OCI-M2 (cell line): ENCODE data around the gene TMEM35A.
"Not testable (repeated sequence)": the region's sequence is repeated elsewhere in the genome, so short reads cannot be mapped to it uniquely, and the experiment has no call there.

ENCODE experiments used
- DNase-seq: peaks from one replicate; lab custom pipeline; 2025; ENCODE audit not compliant: unreplicated experiment; lab: John Stamatoyannopoulos, UW

Gene TMEM35A

GRCh38 chrX:101078716-101079598 lies at the start of gene TMEM35A:
Gene TMEM35A (plus strand): TSS chrX:101078879. CDS start chrX:101079003, 124 bp downstream.
- DNase-seq, result no peak

- DNase-seq, result no peak
Observed at GRCh38 chrX:101029665-101030064, 49.0 kb upstream of the TMEM35A start.

- no peak for DNase-seq
Observed at GRCh38 chrX:101037231-101037630, 41.4 kb upstream of the TMEM35A start.

GRCh38 chrX:101040197-101040596 lies 38.5 kb upstream of the TMEM35A start:
- no peak for DNase-seq

- no peak for DNase-seq
Observed at GRCh38 chrX:101051153-101051548, 27.5 kb upstream of the TMEM35A start.

- peak; percentile 44 for DNase-seq
Observed at GRCh38 chrX:101051549-101052302, 27.0 kb upstream of the TMEM35A start, which contains the start of gene TRMT2B. Gene TRMT2B (minus strand): TSS chrX:101052111. CDS start chrX:101042289, 9,822 bp downstream.

- DNase-seq, result not testable (repeated sequence)
Observed at GRCh38 chrX:101056551-101056950, 22.1 kb upstream of the TMEM35A start.

- no peak for DNase-seq
Observed at GRCh38 chrX:101057093-101057714, 21.5 kb upstream of the TMEM35A start.

GRCh38 chrX:101062176-101062575 lies 16.5 kb upstream of the TMEM35A start:
- DNase-seq, result no peak

- no peak for DNase-seq
Observed at GRCh38 chrX:101071582-101071981, 7.1 kb upstream of the TMEM35A start.

- no peak for DNase-seq
Observed at GRCh38 chrX:101079736-101080270, 1.1 kb downstream of the TMEM35A start.

GRCh38 chrX:101080326-101081124 lies 1.8 kb downstream of the TMEM35A start:
- no peak for DNase-seq

GRCh38 chrX:101081231-101081630 lies 2.6 kb downstream of the TMEM35A start:
- no peak for DNase-seq

- no peak for DNase-seq
Observed at GRCh38 chrX:101091817-101092216, 13.1 kb downstream of the TMEM35A start.

GRCh38 chrX:101097546-101098453 lies 19.1 kb downstream of the TMEM35A start, which contains the start of gene CENPI:
Gene CENPI (plus strand): TSS chrX:101098204. CDS start chrX:101101071, 2,867 bp downstream.
- DNase-seq, result peak; percentile 47

GRCh38 chrX:101108284-101108683 lies 29.6 kb downstream of the TMEM35A start:
- DNase-seq, result no peak

- DNase-seq, result no peak
Observed at GRCh38 chrX:101117701-101118100, 39.0 kb downstream of the TMEM35A start.

GRCh38 chrX:101136235-101136634 lies 57.6 kb downstream of the TMEM35A start:
- DNase-seq, result no peak
